GM12874 (cell line): ENCODE data around the gene MCM9.

Experiments
- CTCF ChIP-seq: IDR thresholded peaks from 2 replicates; pipeline ENCODE4 v1.5.1; 2011; ENCODE audit warnings: low read depth, mild to moderate bottlenecking, control low read depth, low read length, moderate library complexity; ENCODE audit not compliant: insufficient read depth

Gene MCM9

GRCh38 chr6:118789954-118790353, 145.0 kb downstream of the MCM9 start:
- no peak for TF ChIP-seq CTCF

GRCh38 chr6:118789419-118789818, 145.5 kb downstream of the MCM9 start:
- no peak for TF ChIP-seq CTCF

GRCh38 chr6:118788702-118789101, 146.3 kb downstream of the MCM9 start:
- no peak for TF ChIP-seq CTCF

GRCh38 chr6:118787724-118788423, 147.1 kb downstream of the MCM9 start:
- no peak for TF ChIP-seq CTCF

- TF ChIP-seq CTCF: no peak
Observed at GRCh38 chr6:118786596-118787453, 148.1 kb downstream of the MCM9 start.

GRCh38 chr6:118785601-118786000, 149.4 kb downstream of the MCM9 start:
- no peak for TF ChIP-seq CTCF

- TF ChIP-seq CTCF: no peak
Observed at GRCh38 chr6:118784641-118785164, 150.3 kb downstream of the MCM9 start.
